AML-193 (cell line): ENCODE results near the gene DDX6.

ENCODE experiments used
- DNase-seq, 2 experiments: peaks; one replicate each; lab custom pipeline; 2025; lab: John Stamatoyannopoulos, UW

The DDX6 gene

DNA sequence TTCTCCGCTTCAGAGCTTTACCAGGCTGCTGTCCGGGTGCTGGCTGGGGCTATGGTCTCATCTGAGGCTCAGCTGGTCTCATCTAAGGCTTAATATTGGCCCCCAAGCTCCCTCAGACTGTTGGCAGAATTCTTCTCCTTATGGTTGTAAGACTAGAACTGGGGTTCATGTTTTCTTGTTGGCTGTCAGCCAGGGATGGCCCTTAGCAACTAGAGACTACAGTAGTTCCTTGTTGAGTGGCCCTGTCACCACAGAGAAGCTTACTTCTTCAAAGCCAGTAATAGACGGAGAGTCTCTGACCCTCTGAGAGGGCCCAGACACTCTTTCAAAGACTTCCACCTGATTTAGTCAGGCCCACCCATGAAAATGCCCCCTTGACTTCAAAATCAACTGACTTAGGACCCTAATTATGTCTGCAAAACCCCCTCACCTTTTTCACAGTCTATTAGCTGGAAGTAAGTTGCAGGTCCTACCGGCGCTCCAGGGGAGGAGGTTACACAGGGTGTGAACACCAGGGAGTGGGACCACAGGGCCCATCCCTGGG is 87.3 kb downstream of the DDX6 start:
- DNase-seq = peak; percentile 22 to 46

DNA sequence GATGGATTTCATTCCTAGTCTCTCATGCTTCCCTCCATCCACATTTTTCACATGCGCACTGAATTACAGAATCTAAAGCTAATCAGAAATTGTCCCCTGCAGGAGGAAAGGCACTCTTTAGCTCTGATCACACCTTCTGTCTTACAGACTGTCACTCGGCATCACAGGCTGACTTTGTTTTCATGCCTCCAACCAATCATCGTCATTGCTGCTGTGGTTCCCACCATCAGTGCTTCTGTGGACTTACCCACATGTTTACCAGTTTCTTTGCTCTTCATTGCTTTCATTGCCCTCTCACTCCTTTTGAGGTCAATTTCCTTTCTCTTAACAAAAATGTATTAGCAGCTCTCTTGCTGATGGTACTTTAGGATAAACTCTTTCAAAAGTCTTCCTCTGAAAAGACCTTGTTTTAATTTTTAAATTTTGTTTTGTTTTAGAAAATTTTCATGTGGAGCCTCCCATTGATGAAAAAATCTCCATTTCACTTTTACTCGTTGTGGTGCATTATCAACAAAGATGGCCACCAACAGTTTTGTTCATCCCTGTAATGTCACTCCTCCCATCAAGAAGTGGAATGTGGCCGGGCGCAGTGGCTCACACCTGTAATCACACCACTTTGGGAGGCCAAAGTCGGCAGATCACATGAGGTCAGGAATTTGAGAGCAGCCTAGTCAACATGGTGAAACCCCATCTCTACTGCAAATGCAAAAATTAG is 91.3 kb downstream of the DDX6 start:
- no peak for DNase-seq
